Esophagus squamous epithelium (tissue), 5 donors: ENCODE data around the gene ATPAF1. TPM values are rescaled to one million over a fixed set of nuclear protein-coding genes. Genes with fewer than 3 reads are reported as not detected.
"Not testable (repeated sequence)": the region's sequence is repeated elsewhere in the genome, so short reads cannot be mapped to it uniquely, and the experiment has no call there.

Experiments used
- DNase-seq: peaks from one replicate; lab custom pipeline; 2025; lab: John Stamatoyannopoulos, UW
- H3K27ac ChIP-seq, 4 donors: fragments of 200-600 bp; sonication (generic); one replicate each; pipeline ENCODE4 v1.5.1; 2016 to 2019; ENCODE audit warnings: mild to moderate bottlenecking in 1 of 4
- H3K27me3 ChIP-seq, 4 donors: fragments of 200-600 bp; sonication (generic); 1 replicate in 3 of 4; 2 replicates in 1 of 4; pipeline versions ENCODE4 v1.5.1 to v1.6.0; 2017 to 2021; ENCODE audit warnings: antibody characterized with exemption in 1 of 4
- H3K36me3 ChIP-seq, 3 donors: fragments of 200-600 bp; sonication (generic); one replicate each; pipeline ENCODE4 v1.5.1; 2016 to 2019
- H3K4me1 ChIP-seq, 3 donors: fragments of 200-600 bp; sonication (generic); one replicate each; pipeline ENCODE4 v1.5.1; 2017 to 2019
- H3K4me3 ChIP-seq, 4 donors: fragments of 200-600 bp; sonication (generic); 1 replicate in 3 of 4; 2 replicates in 1 of 4; pipeline ENCODE4 v1.5.1; 2016 to 2019; ENCODE audit warnings: mild to moderate bottlenecking in 2 of 4, moderate library complexity in 1 of 4
- H3K9me3 ChIP-seq, 3 donors: fragments of 200-600 bp; sonication (generic); one replicate each; pipeline ENCODE4 v1.5.1; 2016 to 2019
- CTCF ChIP-seq, 6 experiments: fragments of 450-650 bp in 4 of 6; fragments of 200-600 bp in 2 of 6; sonication (generic) in 2 of 6; IDR thresholded peaks; one replicate each; pipeline ENCODE4 v1.5.1; 2016 to 2019; ENCODE audit warnings: antibody characterized with exemption in 6 of 6, mild to moderate bottlenecking in 4 of 6, moderate library complexity in 4 of 6
- POLR2A ChIP-seq, 4 donors: fragments of 450-650 bp; IDR thresholded peaks; one replicate each; pipeline ENCODE4 v1.6.1; 2017; ENCODE audit warnings: antibody characterized with exemption in 4 of 4, mild to moderate bottlenecking in 4 of 4, moderate library complexity in 3 of 4
- WGBS, 2 donors: methylation state at CpG; one replicate each; pipeline ENCODE4 v1.1.5; 2018; 5-methylcytosine and 5-hydroxymethylcytosine counted together
- intact Hi-C: fragments of 100-400 bp; cut with DNase I; formaldehyde crosslinking; loops from one replicate; pipeline ENCODE4 v1.15.0; 2022
- total RNA-seq, 4 donors: library from RNA; depleted of rRNA; stranded (reverse); fragments of >200 nt; gene quantifications; one replicate each; pipeline ENCODE4 v1.1.0, GENCODE V29; 2016
- donor health status: DM: yes; HTN: yes; CAD: no.

ATPAF1 gene
- total RNA-seq, 4 donors from 2014 or later, result 25.7 to 39.1 (median 32.8) TPM

- DNase-seq, result no peak
These were observed 2.2 kb downstream of the ATPAF1 start for GRCh38 chr1:46665983-46666382.

DNA sequence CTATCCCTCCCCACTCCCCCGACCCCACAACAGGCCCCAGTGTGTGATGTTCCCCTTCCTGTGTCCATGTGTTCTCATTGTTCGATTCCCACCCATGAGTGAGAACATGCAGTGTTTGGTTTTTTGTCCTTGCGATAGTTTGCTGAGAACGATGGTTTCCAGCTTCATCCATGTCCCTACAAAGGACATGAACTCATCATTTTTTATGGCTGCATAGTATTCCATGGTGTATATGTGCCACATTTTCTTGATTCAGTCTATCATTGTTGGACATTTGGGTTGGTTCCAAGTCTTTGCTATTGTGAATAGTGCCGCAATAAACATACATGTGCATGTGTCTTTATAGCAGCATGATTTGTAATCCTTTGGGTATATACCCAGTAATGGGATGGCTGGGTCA is 5.2 kb downstream of the ATPAF1 start:
- intact Hi-C loops, H3K4me3 ChIP-seq, H3K9me3 ChIP-seq, H3K27ac ChIP-seq, DNase-seq, H3K27me3 ChIP-seq: not testable (repeated sequence)
- peaks cover 0 to 75% (median 13%) of the 10 kb centered on the region in 3 donors for H3K36me3 ChIP-seq
- peaks cover 12 to 26% (median 20%) of the 10 kb centered on the region in 3 donors for H3K4me1 ChIP-seq
- 90 to 92% methylated on average over 4 of the region's 5 CpGs for WGBS, 2 donors

More at GRCh38 chr1:46665983-46666382, 2.2 kb downstream of the ATPAF1 start:
- no peak for TF ChIP-seq CTCF (IDR thresholded peaks at IDR 0.05)
- TF ChIP-seq POLR2A (IDR thresholded peaks at IDR 0.05), result no peak
- WGBS, 2 donors, result 93% methylated on average over 2 of the region's 2 CpGs; no CpG with 5 or more reads in 1 of the 2 donors
- intact Hi-C loops, result no loop called here
- no peak overlapping the region for H3K4me3 ChIP-seq
- H3K27ac ChIP-seq, result no peak overlapping the region
- no peaks in the 10 kb centered on the region for H3K9me3 ChIP-seq
- peaks cover 0 to 48% (median 13%) of the 10 kb centered on the region in 3 donors for H3K36me3 ChIP-seq
- peaks cover 12 to 33% (median 24%) of the 10 kb centered on the region in 3 donors for H3K4me1 ChIP-seq
- no peaks in the 10 kb centered on the region for H3K27me3 ChIP-seq

DNA sequence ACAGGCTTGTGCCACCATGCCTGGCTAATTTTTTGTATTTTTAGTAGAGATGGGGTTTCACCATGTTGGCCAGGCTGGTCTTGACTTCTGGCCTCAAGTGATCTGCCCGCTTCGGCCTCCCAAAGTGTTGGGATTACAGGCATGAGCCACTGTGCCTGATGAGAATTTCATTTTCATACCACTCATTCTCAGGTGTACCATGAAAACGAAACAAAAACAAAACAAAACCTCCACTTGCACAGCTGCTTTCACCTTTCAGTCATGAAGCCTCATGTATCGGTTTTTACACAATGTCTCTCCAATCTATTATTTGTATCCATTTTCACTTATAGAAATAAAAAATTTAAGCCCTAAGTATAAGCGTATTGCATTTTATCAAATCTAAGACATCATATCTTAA is 8.0 kb downstream of the ATPAF1 start:
- intact Hi-C loops, result not testable (repeated sequence)
- peaks cover 0 to 95% (median 21%) of the 10 kb centered on the region in 3 donors for H3K36me3 ChIP-seq

DNA sequence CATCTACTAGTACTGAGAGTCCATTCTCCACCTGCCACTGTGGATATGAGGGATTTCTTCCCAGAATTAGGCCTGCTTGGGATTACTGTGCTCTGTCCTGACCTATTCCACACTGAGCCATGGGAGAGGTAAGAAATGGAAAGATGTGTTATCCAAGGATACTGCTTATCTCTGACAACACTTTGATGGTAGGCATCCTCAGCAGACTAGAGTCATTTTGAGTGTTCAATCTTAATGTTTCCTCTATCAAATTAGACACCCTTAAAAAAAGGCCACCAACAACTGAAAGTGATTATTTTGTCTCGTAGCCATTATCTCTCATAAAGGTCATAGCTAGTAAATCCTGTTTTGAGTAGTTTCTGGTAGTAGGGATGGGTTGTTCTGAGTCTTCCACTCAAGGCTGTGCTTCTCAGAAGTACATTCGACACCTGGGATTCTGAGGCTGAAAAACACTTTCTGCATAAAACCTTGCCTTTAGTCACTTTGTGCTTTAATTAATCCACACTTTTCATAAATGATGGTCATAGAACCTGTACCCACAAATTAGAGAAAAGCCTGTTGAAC is 8.8 kb downstream of the ATPAF1 start:
- Histone ChIP-seq H3K27ac (no peak overlapping the region), H3K27me3 (no peaks in the 10 kb centered on the region), H3K4me1 (no peaks in the 10 kb centered on the region), H3K9me3 (no peaks in the 10 kb centered on the region), H3K4me3 (no peak overlapping the region), H3K36me3 (peaks cover 0 to 95% (median 17%) of the 10 kb centered on the region in 3 donors)
- TF ChIP-seq POLR2A (IDR thresholded peaks at IDR 0.05), result no peak
- TF ChIP-seq CTCF (IDR thresholded peaks at IDR 0.05), result no peak
- 86% methylated on average over 2 of the region's 2 CpGs for WGBS, 2 donors
- no peak for DNase-seq
- intact Hi-C loops, result no loop called here

More for the DNA sequence above, 8.0 kb downstream of the ATPAF1 start:
- WGBS, 2 donors, result 83 to 86% methylated on average over 5 of the region's 5 CpGs
- not testable (repeated sequence) for H3K27ac ChIP-seq, H3K9me3 ChIP-seq, H3K4me1 ChIP-seq, DNase-seq, H3K4me3 ChIP-seq, H3K27me3 ChIP-seq

DNA sequence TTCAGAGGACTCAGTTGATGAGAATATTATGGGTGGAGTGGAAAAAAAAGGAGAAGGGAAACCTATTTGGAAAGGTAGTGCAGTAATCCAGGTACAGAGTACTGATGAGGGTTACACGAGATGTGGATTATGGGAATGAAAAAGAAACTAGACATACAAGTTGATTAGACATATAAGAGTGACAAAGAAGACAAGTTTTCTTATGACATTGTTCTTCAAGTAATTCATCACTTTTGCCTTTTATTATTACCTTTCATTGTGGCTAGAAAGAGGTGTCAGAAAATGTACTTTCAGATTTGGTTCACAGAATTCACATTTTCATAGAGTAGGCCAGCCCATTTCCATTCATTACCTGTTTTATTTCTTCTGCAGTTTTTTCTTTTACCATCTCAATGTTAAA is 10.4 kb downstream of the ATPAF1 start:
- Histone ChIP-seq H3K36me3 (peaks cover 0 to 96% (median 8%) of the 10 kb centered on the region in 3 donors), H3K4me3 (no peak overlapping the region), H3K27me3 (no peaks in the 10 kb centered on the region), H3K27ac (peak overlapping the region in 1 of 4 donors; percentile 6), H3K9me3 (no peaks in the 10 kb centered on the region), H3K4me1 (peaks cover 0 to 13% (median 0%) of the 10 kb centered on the region in 3 donors)
- DNase-seq, result no peak
- intact Hi-C loops, result no loop called here
- WGBS, 2 donors, result 71 to 75% methylated on average over 1 of the region's 1 CpG
- TF ChIP-seq CTCF (IDR thresholded peaks at IDR 0.05) (no peak), POLR2A (IDR thresholded peaks at IDR 0.05) (no peak)

DNA sequence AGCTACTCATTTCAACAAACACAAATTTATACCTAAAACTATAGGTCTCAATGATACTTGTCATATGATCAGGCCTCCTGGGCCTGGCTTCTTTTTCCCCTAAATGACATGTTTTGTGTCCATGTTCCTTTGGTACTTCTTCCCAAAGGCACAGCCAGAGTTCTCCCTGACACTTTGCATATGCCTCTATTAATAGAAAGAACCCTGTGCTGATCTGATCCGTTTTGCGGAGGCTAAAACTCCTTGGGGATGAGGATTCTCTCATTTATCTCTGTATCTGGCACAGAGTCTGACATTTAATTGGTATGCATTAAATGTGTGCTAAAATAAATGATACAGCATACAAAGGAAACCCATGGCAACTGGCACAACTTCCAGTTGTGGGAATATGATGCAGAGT is 11.5 kb downstream of the ATPAF1 start:
- H3K9me3 ChIP-seq, result no peaks in the 10 kb centered on the region
- no peak for DNase-seq
- H3K4me1 ChIP-seq, result peaks cover 0 to 22% (median 0%) of the 10 kb centered on the region in 3 donors
- TF ChIP-seq POLR2A (IDR thresholded peaks at IDR 0.05) (no peak), CTCF (IDR thresholded peaks at IDR 0.05) (no peak)
- H3K27ac ChIP-seq, result peak overlapping the region in 1 of 4 donors; percentile 6
- intact Hi-C loops, result no loop called here
- WGBS, 2 donors, result 42 to 56% methylated on average over 2 of the region's 2 CpGs
- peaks cover 0 to 95% (median 8%) of the 10 kb centered on the region in 3 donors for H3K36me3 ChIP-seq
- H3K4me3 ChIP-seq, result no peak overlapping the region
- H3K27me3 ChIP-seq, result no peaks in the 10 kb centered on the region
